ENCODE data around the gene PRR23B.
"Not testable (repeated sequence)": the region's sequence is repeated elsewhere in the genome, so short reads cannot be mapped to it uniquely, and the experiment has no call there.

PRR23B gene

DNA sequence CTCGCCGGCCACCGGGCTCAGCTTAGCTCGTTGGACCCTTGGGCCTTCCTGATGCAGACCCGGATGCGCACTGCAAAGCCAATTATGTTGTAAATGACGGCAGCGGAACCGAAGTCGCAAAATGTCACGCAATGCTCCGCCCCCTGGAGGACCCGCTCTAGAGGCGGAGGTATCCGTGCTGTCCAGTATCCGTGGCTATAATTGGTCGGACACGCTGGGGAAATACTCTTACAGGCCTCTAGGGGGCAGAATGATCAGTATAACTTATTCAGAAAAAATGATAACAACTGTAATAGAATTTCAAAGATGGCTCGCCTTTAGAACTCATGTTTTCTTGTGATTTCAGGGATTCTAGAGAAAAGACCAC is at the start of gene PRR23B:
TSS of gene PRR23B (minus strand) at position 59 of the 367 bp plus-strand sequence. CDS start 265 bp downstream, outside the sequence.
- DNase-seq, result no peak

DNA sequence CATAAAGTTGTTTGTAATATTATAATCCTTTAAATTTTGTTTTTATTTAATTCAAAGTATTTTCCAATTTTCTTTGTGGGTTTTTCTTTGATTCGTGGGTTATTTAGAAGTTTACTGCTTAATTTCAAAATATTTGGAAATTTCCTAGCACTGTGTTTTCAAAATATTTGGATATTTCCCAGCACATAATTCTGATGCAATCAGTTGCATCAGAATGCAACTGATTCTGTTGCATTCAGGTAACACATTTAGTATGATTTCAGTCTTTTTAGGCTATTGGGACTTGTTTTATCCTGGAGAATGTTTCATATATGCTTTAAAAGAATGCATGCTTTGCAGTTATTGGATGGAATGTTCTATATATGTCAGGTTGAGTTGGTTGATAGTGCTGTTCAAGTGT is 42.2 kb upstream of the PRR23B start:
- DNase-seq, result no peak

DNA sequence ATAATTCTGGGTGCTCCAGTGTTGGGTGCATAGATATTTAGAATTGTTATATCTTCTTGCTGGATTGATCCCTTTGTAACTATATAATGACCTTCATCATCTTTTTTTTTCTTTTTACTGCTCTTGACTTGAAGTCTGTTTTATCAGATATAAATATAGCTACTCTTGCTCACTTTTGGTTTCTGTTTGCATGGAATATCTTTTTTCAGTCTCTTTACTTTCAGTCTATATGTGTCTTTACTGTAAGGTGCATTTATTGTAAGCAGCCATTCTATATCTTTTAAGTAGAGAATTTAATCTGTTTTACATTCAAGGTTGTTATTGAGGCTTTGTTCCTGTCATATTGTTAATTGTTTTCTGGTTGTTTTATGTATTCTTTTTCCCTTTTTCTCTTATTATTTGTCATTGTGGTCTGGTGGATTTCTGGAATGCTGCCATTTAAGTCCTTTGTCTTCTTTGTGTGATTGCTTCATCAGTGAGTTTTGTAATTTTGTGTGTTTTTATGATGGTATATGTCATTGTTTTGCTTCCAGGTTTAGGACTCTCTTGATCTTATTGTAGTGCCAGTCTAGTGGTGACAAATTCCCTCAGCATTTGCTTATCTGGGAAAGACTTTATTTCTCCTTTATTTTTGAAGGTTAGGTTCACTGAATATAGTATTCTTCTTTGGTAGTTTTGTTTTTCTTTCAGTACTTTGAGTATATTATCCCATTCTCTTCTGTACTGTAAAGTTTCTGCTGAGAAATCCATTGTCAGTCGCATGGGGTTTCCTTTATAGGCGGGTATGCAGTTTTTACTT is 32.3 kb upstream of the PRR23B start:
- DNase-seq, result no peak

DNA sequence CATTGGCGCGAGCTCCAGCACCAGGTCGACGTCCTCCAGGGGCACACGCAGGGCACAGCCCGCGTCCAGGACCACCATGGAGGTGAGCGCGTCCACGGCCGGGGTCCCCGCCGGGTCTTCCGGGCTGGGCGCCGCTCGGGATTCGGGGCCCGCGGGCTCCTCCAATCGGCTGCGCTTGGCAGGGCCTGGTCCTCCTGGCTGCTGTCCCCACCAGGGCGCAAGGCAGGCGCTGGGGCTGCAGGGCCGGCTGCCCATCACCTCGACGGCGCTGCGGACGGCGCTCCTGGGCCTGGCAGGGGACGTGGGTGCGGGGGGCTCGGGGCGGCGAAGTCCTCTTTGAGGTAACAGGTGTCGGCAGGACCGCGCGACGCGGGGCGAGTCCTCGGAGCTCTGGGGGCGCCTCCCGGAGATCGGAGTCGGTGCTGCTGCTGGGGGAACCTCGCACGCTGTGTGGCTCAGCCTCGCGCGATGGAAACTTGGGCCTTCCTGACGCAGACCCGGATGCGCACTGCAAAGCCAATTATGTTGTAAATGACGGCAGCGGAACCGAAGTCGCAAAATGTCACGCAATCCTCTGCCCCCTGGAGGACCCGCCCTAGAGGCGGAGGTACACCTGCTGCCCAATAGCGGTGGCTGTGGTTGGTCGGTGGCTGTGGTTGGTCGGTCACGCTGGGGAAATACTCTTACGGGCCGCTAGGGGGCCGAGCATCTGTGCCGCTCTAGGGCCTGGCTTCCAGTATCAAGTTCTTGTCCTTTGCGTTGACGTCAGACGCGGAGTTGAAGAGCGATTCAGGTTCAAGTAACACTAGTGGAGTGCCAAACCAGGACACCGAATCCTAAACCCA is 23.9 kb upstream of the PRR23B start, which contains the start of gene PRR23C:
TSS of gene PRR23C (minus strand) at position 527 of the 845 bp plus-strand sequence. CDS start at position 255, 272 bp downstream.
- DNase-seq, result no peak

DNA sequence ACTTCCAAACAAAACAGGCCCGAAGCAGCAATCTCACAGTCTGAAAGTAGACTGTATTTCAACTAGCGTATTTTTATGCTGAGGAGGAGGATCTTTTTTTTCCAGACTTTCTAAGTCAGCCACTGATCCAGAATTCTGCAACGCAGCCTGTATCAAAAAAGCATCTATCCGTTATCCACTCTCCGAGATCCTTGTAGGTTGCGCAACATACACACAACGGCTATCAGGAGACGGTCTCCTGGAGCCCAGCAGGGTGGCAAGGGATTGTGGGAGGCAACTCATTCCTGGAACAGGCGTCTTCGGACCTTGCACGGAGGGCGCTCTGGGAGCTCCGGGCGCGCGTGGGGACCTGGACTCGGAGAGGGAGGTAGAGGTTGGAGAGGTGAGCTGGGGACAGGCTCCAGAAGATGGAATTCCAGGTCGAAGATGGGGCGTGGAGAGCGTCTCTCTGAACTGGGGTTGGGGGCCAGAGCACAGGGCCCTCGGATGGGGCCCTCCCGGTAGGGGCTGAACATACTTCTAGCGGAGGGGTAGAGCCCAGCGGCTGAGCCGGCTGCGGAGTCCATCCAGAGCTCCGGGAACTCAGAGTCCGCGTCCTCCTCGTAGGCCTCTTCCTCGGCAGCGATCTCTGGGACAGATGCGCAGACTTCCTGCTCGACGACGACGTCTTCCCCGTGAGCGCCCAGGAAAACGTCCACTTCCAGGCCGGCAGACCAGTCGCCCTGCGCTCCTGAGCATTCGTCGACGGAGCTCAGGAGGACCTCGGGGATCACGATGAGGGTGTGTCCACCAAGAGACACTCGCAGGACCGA is 23.0 kb upstream of the PRR23B start:
- DNase-seq, result no peak

DNA sequence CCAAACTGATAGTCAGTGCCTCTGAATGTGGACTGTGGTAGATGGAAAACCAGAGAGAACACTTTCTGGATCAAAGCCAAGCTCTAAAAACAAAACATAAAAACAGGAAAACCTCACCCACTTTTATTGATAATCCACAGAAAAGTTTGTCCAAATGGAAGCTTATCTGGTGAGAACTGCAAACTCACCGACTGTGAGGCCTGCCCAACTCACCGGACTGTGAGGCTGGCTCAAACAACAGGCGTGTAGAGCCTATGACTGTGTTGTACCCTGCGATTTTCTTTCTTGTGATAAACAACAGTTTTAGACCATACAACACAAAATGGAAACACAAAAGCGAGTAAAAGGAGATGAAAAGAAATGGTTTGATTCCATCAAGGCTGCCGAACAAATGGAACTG is 16.8 kb upstream of the PRR23B start:
- no peak for DNase-seq

DNA sequence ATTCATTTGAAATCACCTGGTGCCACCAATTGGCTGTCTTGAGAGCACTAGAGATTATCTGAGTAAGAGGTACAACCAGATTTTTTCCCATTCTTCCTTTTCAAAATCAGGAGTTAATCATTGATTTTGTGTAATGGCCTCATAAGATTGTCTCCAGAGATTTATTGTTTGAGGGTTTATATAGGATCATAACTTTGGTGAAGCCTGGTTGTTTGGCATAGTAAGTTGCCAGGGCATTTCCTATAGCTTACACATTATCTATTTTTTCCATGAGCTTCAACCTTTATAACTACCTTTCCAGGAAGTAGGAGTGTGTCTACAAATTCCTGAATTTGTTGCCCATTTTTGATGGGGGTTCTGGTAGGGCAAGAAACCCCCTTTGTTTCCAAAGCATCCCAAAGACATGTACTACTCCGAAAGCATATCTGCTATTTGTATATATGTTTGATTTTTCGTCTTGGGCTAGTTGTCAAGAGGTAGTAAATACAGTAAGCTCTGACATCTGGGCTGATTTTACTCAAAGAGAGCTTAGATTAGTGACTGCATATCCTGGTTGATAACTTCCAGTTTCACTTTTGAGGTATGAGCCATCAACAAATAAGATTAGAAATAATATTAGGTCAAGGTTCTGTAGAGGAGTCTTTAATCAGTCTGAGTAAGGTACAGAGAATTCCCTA is 11.7 kb upstream of the PRR23B start:
- no peak for DNase-seq

DNA sequence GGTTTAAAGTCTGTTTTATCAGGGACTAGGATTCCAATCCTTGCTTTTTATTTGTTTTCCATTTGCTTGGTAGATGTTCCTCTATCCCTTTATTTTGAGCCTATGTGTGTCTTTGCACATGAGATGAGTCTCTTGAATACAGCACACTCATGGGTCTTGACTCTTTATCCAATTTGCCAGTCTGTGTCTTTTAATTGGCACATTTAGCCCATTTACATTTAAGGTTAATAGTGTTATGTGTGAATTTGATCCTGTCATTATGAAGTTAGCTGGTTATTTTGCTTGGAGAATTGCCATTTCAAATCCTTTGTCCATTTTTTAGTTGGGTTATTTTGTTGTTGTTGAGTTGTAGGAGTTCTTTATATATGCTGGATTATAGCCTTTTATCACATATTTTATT is 9.8 kb upstream of the PRR23B start:
- DNase-seq, result not testable (repeated sequence)

DNA sequence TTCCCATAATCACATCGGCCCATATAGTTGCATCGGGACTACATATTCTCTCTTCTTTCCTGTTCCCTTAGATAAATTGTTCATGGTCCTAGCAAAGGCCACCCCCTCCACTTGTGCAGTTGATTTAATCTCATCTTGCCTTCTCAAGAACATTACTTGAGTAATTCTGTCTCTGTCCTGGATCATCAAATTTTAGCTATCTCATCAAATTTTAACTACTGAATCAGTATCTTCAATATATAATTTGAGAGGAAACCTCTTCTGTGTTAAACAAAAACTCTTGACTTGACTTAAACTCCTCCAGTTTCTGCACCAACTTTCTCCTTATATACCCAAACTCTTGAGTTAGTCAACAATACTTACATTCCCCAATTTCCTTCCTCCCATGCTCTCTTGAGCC is 4.2 kb upstream of the PRR23B start:
- DNase-seq, result no peak

DNA sequence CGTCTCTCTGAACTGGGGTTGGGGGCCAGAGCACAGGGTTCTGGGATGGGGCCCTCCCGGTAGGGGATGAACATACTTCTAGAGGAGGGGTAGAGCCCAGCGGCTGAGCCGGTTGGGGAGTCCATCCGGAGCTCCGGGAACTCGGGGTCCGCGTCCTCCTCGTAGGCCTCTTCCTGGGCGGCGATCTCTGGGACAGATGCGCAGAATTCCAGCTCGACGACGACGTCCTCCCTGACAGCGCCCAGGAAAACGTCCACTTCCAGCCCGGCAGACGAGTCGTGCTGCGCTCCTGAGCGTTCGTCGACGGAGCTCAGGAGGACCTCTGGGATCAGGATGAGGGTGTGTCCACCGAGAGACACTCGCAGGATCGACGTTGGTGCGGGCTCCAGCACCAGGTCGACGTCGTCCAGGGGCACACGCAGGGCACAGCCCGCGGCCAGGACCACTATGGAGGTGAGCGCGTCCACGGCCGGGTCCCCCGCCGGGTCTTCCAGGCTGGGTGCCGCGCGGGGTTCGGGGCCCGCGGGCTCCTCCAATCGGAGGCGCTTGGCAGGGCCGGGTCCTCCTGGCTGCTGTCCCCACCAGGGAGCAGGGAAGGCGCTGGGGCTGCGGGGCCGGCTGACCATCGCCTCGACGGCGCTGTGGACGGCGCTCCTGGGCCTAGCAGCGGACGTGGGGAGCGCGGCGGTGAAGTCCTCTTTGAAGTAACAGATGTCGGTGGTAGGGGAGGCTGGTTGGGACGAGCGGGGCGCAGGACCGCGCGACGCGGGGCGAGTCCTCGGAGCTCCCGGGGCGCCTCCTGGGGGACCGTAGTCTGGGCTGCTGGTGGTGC is 474 bp downstream of the PRR23B start:
- DNase-seq, result no peak

DNA sequence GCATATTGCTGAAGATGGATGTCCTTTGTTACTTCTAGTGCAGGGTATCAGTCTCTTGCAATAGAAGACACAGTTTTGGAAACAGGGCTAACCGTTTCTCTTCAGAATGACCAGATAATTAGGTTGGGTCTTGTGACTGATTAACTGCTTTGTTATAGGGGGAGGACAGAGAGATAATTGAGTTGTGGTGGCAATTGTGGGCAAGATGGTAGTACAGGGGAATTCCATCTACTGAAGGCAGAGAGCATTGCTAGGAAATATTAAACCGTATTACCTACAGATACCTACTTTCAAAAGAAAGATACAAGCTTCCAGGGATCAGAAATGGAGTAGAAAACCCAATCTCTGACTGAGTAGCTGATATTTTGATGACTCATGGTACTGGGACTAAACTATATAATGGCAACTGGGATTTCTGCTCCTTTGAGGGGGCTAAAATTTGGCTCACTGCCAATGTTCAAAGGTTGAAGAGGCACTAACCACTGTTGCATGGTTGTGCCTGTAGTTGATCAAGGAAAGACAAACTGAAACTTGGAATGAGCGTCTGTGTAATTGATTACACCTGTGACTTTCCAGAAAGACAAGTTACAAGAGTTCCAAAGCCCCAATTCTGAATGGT is 4.2 kb downstream of the PRR23B start:
- DNase-seq, result no peak

DNA sequence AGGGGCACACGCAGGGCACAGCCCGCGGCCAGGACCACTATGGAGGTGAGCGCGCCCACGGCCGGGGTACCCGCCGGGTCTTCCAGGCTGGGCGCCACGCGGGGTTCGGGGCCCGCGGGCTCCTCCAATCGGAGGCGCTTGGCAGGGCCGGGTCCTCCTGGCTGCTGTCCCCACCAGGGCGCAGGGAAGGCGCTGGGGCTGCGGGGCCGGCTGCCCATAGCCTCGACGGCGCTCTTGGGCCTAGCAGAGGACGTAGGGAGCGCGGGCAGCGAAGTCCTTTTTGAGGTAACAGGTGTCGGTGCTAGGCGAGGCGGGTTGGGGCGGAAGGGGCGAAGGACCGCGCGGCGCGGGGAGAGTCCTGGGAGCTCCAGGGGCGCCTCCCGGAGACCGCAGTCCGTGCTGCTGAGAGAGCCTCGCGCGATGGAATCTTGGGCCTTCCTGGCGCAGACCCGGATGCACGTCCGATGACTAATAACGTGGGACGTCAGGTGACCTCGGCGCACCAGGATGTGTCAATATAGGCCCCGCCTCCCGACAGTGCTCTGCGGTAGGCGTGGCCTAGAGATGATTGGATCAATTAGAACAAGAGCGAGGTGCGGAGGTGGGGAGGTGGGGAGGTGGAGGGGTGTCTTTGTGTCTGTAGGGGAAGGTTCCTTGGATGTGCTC is 14.5 kb downstream of the PRR23B start, which contains the start of gene PRR23A:
TSS of gene PRR23A (minus strand) at position 218 of the 666 bp plus-strand sequence. CDS start at position 218, 0 bp downstream.
- DNase-seq, result no peak

DNA sequence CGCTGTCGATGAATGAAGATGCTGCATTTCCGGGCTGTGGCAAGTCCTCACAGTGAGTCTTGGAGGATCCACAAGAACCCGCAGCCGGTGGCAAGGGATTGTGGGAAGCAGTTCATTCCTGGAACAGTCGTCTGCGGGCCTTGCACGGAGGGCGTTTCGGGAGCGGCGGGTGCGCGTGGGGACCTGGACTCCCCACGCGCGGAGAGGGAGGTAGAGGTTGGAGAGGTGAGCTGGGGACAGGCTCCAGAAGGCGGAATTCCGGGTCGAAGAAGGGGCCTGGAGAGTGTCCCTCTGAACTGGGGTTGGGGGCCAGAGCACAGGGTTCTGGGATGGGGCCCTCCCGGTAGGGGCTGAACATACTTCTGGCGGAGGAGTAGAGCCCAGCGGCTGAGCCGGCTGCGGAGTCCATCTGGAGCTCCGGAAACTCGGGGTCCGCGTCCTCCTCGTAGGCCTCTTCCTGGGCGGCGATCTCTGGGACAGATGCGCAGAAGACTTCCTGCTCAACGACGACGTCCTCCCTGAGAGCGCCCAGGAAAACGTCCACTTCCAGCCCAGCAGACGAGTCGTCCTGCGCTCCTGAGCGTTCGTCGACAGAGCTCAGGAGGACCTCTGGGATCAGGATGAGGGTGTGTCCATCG is 15.3 kb downstream of the PRR23B start:
- no peak for DNase-seq

DNA sequence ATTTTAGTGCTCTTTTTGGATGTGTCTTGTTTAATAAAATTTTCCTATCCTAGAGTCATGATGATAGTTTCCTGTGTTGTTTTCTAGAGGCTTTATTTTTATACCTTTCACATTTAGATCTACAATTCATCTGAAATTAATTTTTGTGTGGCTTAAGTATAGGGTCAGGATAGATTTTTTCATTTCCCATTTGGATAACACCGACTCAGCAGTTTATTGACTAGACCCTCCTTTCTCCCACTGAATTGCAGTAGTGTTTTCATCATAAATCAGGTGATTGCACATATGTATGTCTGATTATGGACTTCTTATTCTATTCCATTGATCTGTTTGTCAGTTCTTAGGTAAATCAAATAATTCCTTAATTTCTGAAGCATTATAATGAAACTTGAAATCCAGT is 25.0 kb downstream of the PRR23B start:
- DNase-seq, result no peak

DNA sequence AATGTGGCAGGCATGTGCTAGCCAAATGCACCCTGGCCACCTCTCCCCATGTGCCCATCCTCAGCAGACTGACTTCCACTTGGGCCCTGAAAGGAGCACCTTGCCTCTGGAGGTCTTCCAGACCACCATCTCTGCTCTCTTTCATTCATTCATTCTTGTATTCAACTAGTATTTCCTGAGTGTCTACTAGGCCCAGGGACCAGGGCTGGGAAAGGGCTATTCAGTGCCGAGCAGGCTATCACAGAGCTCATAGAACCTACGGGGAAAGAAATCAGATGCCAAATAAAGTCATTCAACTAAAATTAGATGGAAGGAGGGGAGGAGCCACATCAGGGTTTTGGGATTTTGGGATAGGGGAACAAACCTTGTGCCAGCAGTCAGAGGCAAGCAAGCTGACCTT is 33.5 kb downstream of the PRR23B start:
- DNase-seq, result no peak

DNA sequence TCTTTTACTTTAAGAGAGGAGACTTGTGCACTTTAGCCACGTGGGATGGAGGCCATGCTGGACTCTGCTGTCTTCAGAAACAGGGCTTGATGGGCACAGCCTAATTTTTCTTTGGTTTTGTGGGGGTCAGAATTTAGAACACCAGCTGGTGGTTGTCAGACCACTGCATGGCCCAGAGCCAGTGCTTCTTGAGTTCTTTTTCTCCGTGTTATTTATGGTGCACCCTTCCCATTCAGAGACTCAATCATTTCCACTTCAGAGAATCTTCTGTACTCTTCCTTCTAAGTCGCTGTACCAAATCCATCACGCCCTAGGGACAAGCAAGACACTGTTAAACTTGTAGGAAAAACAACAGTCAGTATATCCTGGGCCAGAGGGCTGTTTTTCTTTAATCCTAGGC is 34.8 kb downstream of the PRR23B start:
- no peak for DNase-seq

DNA sequence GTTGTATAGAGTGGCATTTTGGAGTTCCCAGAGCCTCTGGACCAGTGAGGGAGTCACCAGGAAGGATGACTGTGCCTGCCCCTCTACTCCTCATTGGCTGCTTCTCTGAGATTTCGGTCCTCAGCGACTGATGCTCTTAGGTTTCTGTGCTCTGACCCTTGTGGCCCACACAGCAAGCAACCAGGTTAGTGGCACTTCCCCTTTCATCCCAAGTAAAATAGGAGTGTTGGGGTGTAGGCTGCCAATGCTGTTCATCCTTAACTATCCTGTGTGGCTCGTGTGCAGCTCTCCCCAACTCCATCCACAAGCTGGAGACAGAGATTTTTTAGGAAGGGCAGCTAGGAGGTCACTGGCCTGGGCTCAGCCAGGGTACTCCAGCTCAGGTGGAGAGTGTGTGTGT is 35.9 kb downstream of the PRR23B start:
- no peak for DNase-seq

DNA sequence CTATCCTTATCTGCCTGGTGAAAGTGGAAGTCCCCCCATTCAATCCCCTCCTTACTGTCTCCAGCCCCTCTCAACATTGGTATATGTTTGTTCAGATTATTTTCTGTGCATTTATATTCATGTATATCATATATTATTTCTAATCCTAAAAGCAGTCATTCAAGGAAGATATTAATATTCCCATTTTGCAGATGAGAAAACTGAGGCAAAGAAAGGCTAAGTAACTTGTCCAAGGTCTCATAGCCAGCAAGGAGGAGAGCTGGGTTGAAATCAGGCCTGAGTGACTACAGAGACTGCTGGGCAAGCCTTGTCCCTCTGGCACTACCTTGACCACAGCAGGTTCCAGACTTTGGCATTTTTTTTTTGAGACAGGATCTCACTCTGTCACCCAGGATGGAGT is 44.7 kb downstream of the PRR23B start:
- no peak for DNase-seq

DNA sequence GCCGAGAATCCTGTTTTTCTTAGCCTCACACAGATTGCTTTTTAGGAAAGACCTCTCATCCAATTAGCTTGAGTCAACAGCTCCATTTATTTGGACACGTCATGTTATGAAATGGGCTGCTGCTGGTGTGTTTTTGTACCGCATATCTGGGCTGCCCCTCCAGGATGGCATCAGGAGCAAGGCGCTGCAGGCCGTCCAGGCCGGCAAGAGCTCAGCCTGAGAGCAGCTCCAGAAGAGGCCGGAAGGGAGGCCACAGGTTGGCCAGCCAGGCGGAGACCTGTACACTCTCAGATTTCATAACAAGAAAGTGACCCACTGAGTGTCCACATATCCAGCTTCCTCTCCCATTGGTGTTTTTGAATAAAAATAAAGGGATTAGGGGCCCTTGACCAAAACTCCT is 45.4 kb downstream of the PRR23B start:
- no peak for DNase-seq

DNA sequence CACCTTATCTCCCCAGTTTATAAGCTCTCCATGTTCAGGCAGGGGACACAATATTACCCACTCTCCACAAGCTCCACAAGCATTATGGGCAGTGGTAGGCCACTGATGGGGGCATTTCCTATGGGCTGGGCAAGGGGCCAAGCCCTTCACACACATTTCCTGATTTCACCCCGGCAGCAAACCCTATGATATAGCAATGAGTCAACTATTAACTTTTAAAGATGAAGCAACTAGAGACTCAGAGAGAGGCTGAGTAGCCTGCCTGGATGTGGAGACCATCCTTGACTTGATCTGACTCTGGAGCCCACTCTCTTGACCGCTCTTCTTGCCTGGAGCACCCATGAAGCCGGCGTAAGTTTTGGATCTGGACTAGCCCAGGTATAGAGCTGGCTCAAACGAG is 46.3 kb downstream of the PRR23B start:
- DNase-seq, result no peak

Data from activated CD4-positive, CD25-positive, alpha-beta regulatory T cell (primary cell).